Ovary (tissue), 9 donors: ENCODE measurements around the gene RNFT2. TPM values are rescaled to one million over a fixed set of nuclear protein-coding genes. Genes with fewer than 3 reads are reported as not detected.

Experiments used
- DNase-seq, 5 donors: peaks; one replicate each; pipeline ENCODE4 v3.0.0-alpha.2; 2019 to 2020
- H3K27ac ChIP-seq, 2 donors: fragments of 200-600 bp; one replicate each; pipeline versions ENCODE4 v1.5.1 to v1.8.0; 2019 to 2022
- H3K27me3 ChIP-seq: fragments of 200-600 bp; one replicate; pipeline ENCODE4 v1.8.0; 2022
- H3K36me3 ChIP-seq: fragments of 200-600 bp; sonication (generic); one replicate; pipeline ENCODE4 v1.5.1; 2019
- H3K4me1 ChIP-seq: one replicate; pipeline ENCODE4 v1.8.1; 2013; ENCODE audit warnings: mild to moderate bottlenecking, moderate library complexity; ENCODE audit not compliant: insufficient read depth
- H3K4me3 ChIP-seq: fragments of 200-600 bp; sonication (generic); one replicate; pipeline ENCODE4 v1.5.1; 2017
- H3K9me3 ChIP-seq, 2 donors: fragments of 200-600 bp in 1 of 2; sonication (generic) in 1 of 2; one replicate each; pipeline versions ENCODE4 v1.5.1 to v1.8.1; 2013 to 2019; ENCODE audit warnings: mild to moderate bottlenecking in 1 of 2, moderate library complexity in 1 of 2
- CTCF ChIP-seq, 3 donors: fragments of 450-650 bp in 2 of 3; fragments of 200-600 bp in 1 of 3; IDR thresholded peaks; one replicate each; pipeline versions ENCODE4 v1.5.1 to v1.8.0; 2016 to 2022; ENCODE audit warnings: antibody characterized with exemption in 3 of 3, mild to moderate bottlenecking in 1 of 3
- EP300 ChIP-seq: sonication (generic); formaldehyde crosslinking; IDR thresholded peaks from one replicate; pipeline ENCODE4 v1.6.1; 2017; ENCODE audit warnings: antibody characterized with exemption
- POLR2A ChIP-seq: fragments of 450-650 bp; IDR thresholded peaks from one replicate; pipeline ENCODE4 v1.6.1; 2017; ENCODE audit warnings: antibody characterized with exemption, mild to moderate bottlenecking, moderate library complexity
- WGBS, 3 donors: extraction: QIAGEN DNeasy Blood & Tissue Kit in 1 of 3; methylation state at CpG; one replicate each; pipeline versions ENCODE4 v1.1.5 to v1.1.7; 2013 to 2017; 5-methylcytosine and 5-hydroxymethylcytosine counted together
- intact Hi-C, 4 donors: fragments of 100-400 bp; cut with DNase I; formaldehyde crosslinking; loops; one replicate each; pipeline versions ENCODE4 v1.11.0 to v1.15.1; 2022 to 2023
- polyA plus RNA-seq, 2 donors: library from polyadenylated mRNA; stranded (reverse); fragments of 200-250 nt in 1 of 2; fragments of 350-450 nt in 1 of 2; fragmentation: Illumina TruSeq in 1 of 2; extraction: RNeasy Lipid Tissue Mini Kit (QIAGEN cat#74804) in 1 of 2; gene quantifications; one replicate each; pipeline ENCODE4 v1.2.3, GENCODE V29; 2013 to 2014
- total RNA-seq, 7 donors: library from RNA; depleted of rRNA in 2 of 7; stranded (reverse); fragments of >200 nt in 2 of 7; fragmentation: NEBNext Ultra II Directional in 3 of 7; extraction: Animal tissue kit (Norgen Biotek cat#: 25700) in 3 of 7; gene quantifications; one replicate each; pipeline versions ENCODE4 v1.1.0 to v1.2.4, GENCODE V29; 2016 to 2023
- donor health status: DM: no; HTN: no; CAD: no; lungs with moderate emphysema.
- donor health status: DM: no; HTN: no; CAD: no.
- donor health status: Bipolar disorder and iron deficiency.
- donor health status: DM: yes; HTN: yes; CAD: no.
- donor health status: DM: no; HTN: no; CAD: no.
- donor health status: DM: yes; HTN: yes; CAD: no.

RNFT2 gene
- total and polyA plus RNA-seq, 9 donors: 0.72 to 4.3 (median 2.4) TPM

- WGBS, 3 donors: 93 to 97% (median 93%) methylated on average over 2 of the region's 2 CpGs
- Histone ChIP-seq H3K27ac (no peak overlapping the region), H3K27me3 (no peaks in the 10 kb centered on the region), H3K9me3 (no peaks in the 10 kb centered on the region), H3K4me3 (no peak overlapping the region), H3K4me1 (peaks cover 8% of the 10 kb centered on the region), H3K36me3 (no peaks in the 10 kb centered on the region)
- no peak for TF ChIP-seq EP300
- TF ChIP-seq POLR2A: no peak
- no peak for TF ChIP-seq CTCF (IDR thresholded peaks at IDR 0.05)
- intact Hi-C loops: no loop called here
- no peak for DNase-seq
These were observed 24.6 kb upstream of the RNFT2 start for GRCh38 chr12:116713527-116713926.

GRCh38 chr12:116714175-116714574 is 23.9 kb upstream of the RNFT2 start:
- DNase-seq: no peak
- intact Hi-C loops: no loop called here
- Histone ChIP-seq H3K36me3 (no peaks in the 10 kb centered on the region), H3K27ac (no peak overlapping the region), H3K4me3 (no peak overlapping the region), H3K27me3 (no peaks in the 10 kb centered on the region), H3K9me3 (no peaks in the 10 kb centered on the region), H3K4me1 (peaks cover 3% of the 10 kb centered on the region)
- WGBS, 3 donors: 83 to 93% (median 92%) methylated on average over 9 of the region's 9 CpGs
- TF ChIP-seq CTCF (IDR thresholded peaks at IDR 0.05) (no peak), EP300 (no peak), POLR2A (no peak)

GRCh38 chr12:116717466-116718437 is 20.4 kb upstream of the RNFT2 start:
- no peak overlapping the region for H3K4me3 ChIP-seq
- H3K27me3 ChIP-seq: no peaks in the 10 kb centered on the region
- DNase-seq: peak; percentile 28 to 73 (median 52)
- no peaks in the 10 kb centered on the region for H3K9me3 ChIP-seq
- intact Hi-C loops: no loop called here
- no peak overlapping the region for H3K27ac ChIP-seq
- peaks cover 1% of the 10 kb centered on the region for H3K4me1 ChIP-seq
- TF ChIP-seq EP300: no peak
- no peak for TF ChIP-seq POLR2A
- no peak for TF ChIP-seq CTCF (IDR thresholded peaks at IDR 0.05)
- H3K36me3 ChIP-seq: no peaks in the 10 kb centered on the region
- WGBS, 3 donors: 68 to 80% (median 71%) methylated on average over 27 of the region's 27 CpGs

GRCh38 chr12:116718655-116719454 is 19.3 kb upstream of the RNFT2 start:
- Histone ChIP-seq H3K36me3 (no peaks in the 10 kb centered on the region), H3K4me3 (no peak overlapping the region), H3K27me3 (no peaks in the 10 kb centered on the region), H3K27ac (no peak overlapping the region), H3K4me1 (peaks cover 1% of the 10 kb centered on the region), H3K9me3 (no peaks in the 10 kb centered on the region)
- no peak for DNase-seq
- intact Hi-C loops: no loop called here
- TF ChIP-seq CTCF (IDR thresholded peaks at IDR 0.05) (no peak), EP300 (no peak), POLR2A (no peak)
- WGBS, 3 donors: 45 to 57% (median 50%) methylated on average over 10 of the region's 10 CpGs
